ENCODE data around the gene ITGA5. TPM values are rescaled to one million over a fixed set of nuclear protein-coding genes. Genes with fewer than 3 reads are reported as not detected.

Gene ITGA5
- total RNA-seq, 1 experiment from 2014 or later, result 12.2 TPM

GRCh38 chr12:54427106-54427505 is 8.0 kb upstream of the ITGA5 start:
- no peak for TF ChIP-seq CTCF (conservative IDR thresholded peaks at IDR 0.05)
- H3K14ac ChIP-seq (ENCODE audit: insufficient read depth, low read length), result no peak overlapping the region
- H3K23me2 ChIP-seq (ENCODE audit: insufficient read length, low read depth, low read length, poor library complexity, severe bottlenecking), result no peaks in the 10 kb centered on the region
- no peak overlapping the region for H4K8ac ChIP-seq (replicated peaks; ENCODE audit: insufficient read length, low read depth, low read length)
- no peak overlapping the region for H3K9ac ChIP-seq (ENCODE audit: extremely low read depth, insufficient read length, low read length)
- no peak overlapping the region for H4K91ac ChIP-seq (ENCODE audit: insufficient read length, low read depth, low read length)
- peaks cover 3% of the 10 kb centered on the region; the same call in 1 of the 2 replicates for H3K27me3 ChIP-seq (ENCODE audit: insufficient read depth, low read length)
- H3K27ac ChIP-seq (ENCODE audit: insufficient read length, low read depth, low read length), result no peak overlapping the region
- H3K79me1 ChIP-seq (ENCODE audit: insufficient read depth, low read depth, low read length, poor library complexity, severe bottlenecking), result no peaks in the 10 kb centered on the region
- no peak overlapping the region for H3K18ac ChIP-seq (ENCODE audit: insufficient read length, low read depth, low read length)
- Mint-ChIP-seq H3K36me3 (ENCODE audit: insufficient read depth in 1 of 3, low read depth in 3 of 3) (no peaks in the 10 kb centered on the region), H3K9me3 (peaks cover 3 to 6% of the 10 kb centered on the region in 2 experiments; a peak in 3 of 5 replicates), H3K27me3 (ENCODE audit: low read depth) (peaks cover 90% of the 10 kb centered on the region), H3K4me3 (no peak overlapping the region), H3K27ac (no peak overlapping the region), H3K4me1 (peaks cover 28 to 48% of the 10 kb centered on the region in 2 experiments)
- H2BK20ac ChIP-seq (ENCODE audit: low read depth, low read length, poor library complexity, severe bottlenecking), result no peak overlapping the region
- no peak overlapping the region for H3K56ac ChIP-seq (ENCODE audit: insufficient read length, low read depth, low read length)
- no peaks in the 10 kb centered on the region for H4K20me1 ChIP-seq (ENCODE audit: control insufficient read depth, insufficient read depth, insufficient read length)
- no peak overlapping the region for H2BK15ac ChIP-seq (ENCODE audit: low read depth, low read length)
- no peaks in the 10 kb centered on the region for H3K79me2 ChIP-seq (ENCODE audit: insufficient read depth, low read length)
- H2AFZ ChIP-seq (ENCODE audit: low read length), result no peak overlapping the region
- H3K4me1 ChIP-seq (ENCODE audit: insufficient read depth, low read length), result peaks cover 9% of the 10 kb centered on the region; the same call in 1 of the 2 replicates
- H3K23ac ChIP-seq (ENCODE audit: insufficient read length, low read depth, low read length), result no peak overlapping the region
- H4K5ac ChIP-seq (ENCODE audit: insufficient read length, low read depth, low read length), result no peak overlapping the region
- no CpG with 5 or more reads among the region's 4 CpGs for WGBS (ENCODE audit: extremely low coverage, insufficient read length, low lambda C conversion rate)
- no peak overlapping the region for H2BK12ac ChIP-seq (ENCODE audit: insufficient read length, low read depth, low read length)
- no peak overlapping the region for H3K4ac ChIP-seq (ENCODE audit: low read depth, low read length)
- no peaks in the 10 kb centered on the region for H3K9me3 ChIP-seq (ENCODE audit: control insufficient read depth, low read depth, low read length)
- no peak for DNase-seq
- H3K4me2 ChIP-seq (ENCODE audit: insufficient read depth, insufficient read length, low read length), result no peak overlapping the region
- H2BK5ac ChIP-seq (ENCODE audit: insufficient read length, low read length), result no peak overlapping the region
- no peak overlapping the region for H2AK5ac ChIP-seq (ENCODE audit: insufficient read length, low read length)
- no peak overlapping the region for H2BK120ac ChIP-seq (ENCODE audit: low read depth, low read length, poor library complexity, severe bottlenecking)
- no peak overlapping the region for H3T11ph ChIP-seq (ENCODE audit: low read length)
